A549 (cell line): ENCODE data around the gene SNX14. TPM values are rescaled to one million over a fixed set of nuclear protein-coding genes. Genes with fewer than 3 reads are reported as not detected.
A peak's percentile ranks its signal among the peaks of the same experiment; 100 is the strongest.

Experiments used
- ATAC-seq, 2 experiments: fragments of 200-7000 bp in 1 of 2; fragments of >200 bp in 1 of 2; cut with Nextera tagmentation in 1 of 2; cut with Tn5 transposase in 1 of 2; 3 replicates each; pipeline versions ENCODE4 v1.8.0 to v1.9.1; 2018 to 2020; ENCODE audit warnings: mild to moderate bottlenecking in 1 of 2, moderate library complexity in 1 of 2
- CTCF ChIA-PET: fragments of 300-600 bp; sonication (Branson Sonifier 250); formaldehyde crosslinking; extraction: SDS; loops from one replicate; lab custom pipeline; 2021; ENCODE audit warnings: antibody characterized with exemption, inconsistent platforms; lab: Yijun Ruan, JAX
- POLR2A ChIA-PET: fragments of 350-600 bp; formaldehyde crosslinking; extraction: SDS; loops from one replicate; lab custom pipeline; 2021; ENCODE audit warnings: antibody characterized with exemption, inconsistent platforms; lab: Yijun Ruan, JAX
- DNase-seq, 2 experiments: peaks; one replicate each; pipeline versions ENCODE4 v3.0.0 to v3.0.0-alpha.2; 2011 to 2016; ENCODE audit warnings: low read depth in 1 of 2, low spot score in 1 of 2
- FAIRE-seq: peaks from 2 replicates; lab custom pipeline; 2011; peaks lifted over from hg19 to GRCh38; lab: Jason Lieb, UNC
- H3K27ac ChIP-seq, 2 experiments: fragments of >200 bp; sonication (Bioruptor Twin); formaldehyde crosslinking; 3 replicates each; pipeline ENCODE4 v1.5.1; 2016 to 2017
- H3K4me1 ChIP-seq: fragments of >200 bp; sonication (Bioruptor Twin); formaldehyde crosslinking; 3 replicates; pipeline ENCODE4 v1.6.1; 2016
- H3K4me2 ChIP-seq: fragments of >200 bp; sonication (Bioruptor Twin); formaldehyde crosslinking; 3 replicates; pipeline ENCODE4 v1.6.1; 2016
- H3K4me3 ChIP-seq: fragments of >200 bp; sonication (Bioruptor Twin); formaldehyde crosslinking; 3 replicates; pipeline ENCODE4 v1.5.1; 2016
- H3K9me3 ChIP-seq: fragments of >200 bp; sonication (Bioruptor Twin); formaldehyde crosslinking; 3 replicates; pipeline ENCODE4 v1.6.1; 2016
- BHLHE40 ChIP-seq: IDR thresholded peaks from 2 replicates; pipeline ENCODE4 v1.6.1; 2012; ENCODE audit warnings: low read depth, low read length, inconsistent platforms
- CBX2 ChIP-seq: fragments of 200-600 bp; sonication (generic); IDR thresholded peaks from 2 replicates; pipeline ENCODE4 v1.6.1; 2016; ENCODE audit warnings: low read depth, mild to moderate bottlenecking, borderline replicate concordance
- CBX8 ChIP-seq: fragments of 200-600 bp; sonication (generic); IDR thresholded peaks from 2 replicates; pipeline ENCODE4 v1.6.1; 2016
- EHF ChIP-seq: fragments of 250-450 bp; sonication (Bioruptor Pico); IDR thresholded peaks from 2 replicates; pipeline ENCODE4 v1.5.0; 2020; ENCODE audit warnings: mild to moderate bottlenecking
- FOSL2 ChIP-seq, 2 experiments: fragments of 450-650 bp in 1 of 2; fragments of >200 bp in 1 of 2; sonication (Bioruptor Twin) in 1 of 2; formaldehyde crosslinking; IDR thresholded peaks; 2 replicates each; pipeline versions ENCODE4 v1.5.0 to v1.6.1; 2016 to 2020; ENCODE audit warnings: mild to moderate bottlenecking in 1 of 2, moderate library complexity in 1 of 2
- HES2 ChIP-seq: fragments of >200 bp; sonication (Bioruptor Twin); formaldehyde crosslinking; IDR thresholded peaks from 2 replicates; pipeline ENCODE4 v1.6.1; 2016
- HOXA7 ChIP-seq: fragments of 250-450 bp; sonication (Bioruptor Pico); IDR thresholded peaks from 2 replicates; pipeline ENCODE4 v1.5.0; 2020; ENCODE audit warnings: mild to moderate bottlenecking, moderate library complexity
- HOXB13 ChIP-seq: fragments of 250-450 bp; sonication (Bioruptor Pico); IDR thresholded peaks from 2 replicates; pipeline ENCODE4 v1.5.0; 2020; ENCODE audit warnings: low read depth, mild to moderate bottlenecking, moderate library complexity
- JUN ChIP-seq, 2 experiments: fragments of >200 bp; sonication (Bioruptor Twin); formaldehyde crosslinking; IDR thresholded peaks; 2 replicates in 1 of 2; 3 replicates in 1 of 2; pipeline ENCODE4 v1.6.1; 2016 to 2017
- KDM5A ChIP-seq: fragments of 200-600 bp; sonication (generic); IDR thresholded peaks from 2 replicates; pipeline ENCODE4 v1.6.1; 2016; ENCODE audit warnings: antibody characterized with exemption, mild to moderate bottlenecking
- MAFK ChIP-seq: fragments of 450-650 bp; IDR thresholded peaks from 2 replicates; pipeline ENCODE4 v1.6.1; 2014; ENCODE audit not compliant: partially characterized antibody
- MAZ ChIP-seq: fragments of 150-350 bp; IDR thresholded peaks from 2 replicates; pipeline ENCODE4 v1.6.1; 2014; ENCODE audit warnings: antibody characterized with exemption, low read depth, low read length, borderline replicate concordance
- NR3C1 ChIP-seq: fragments of >200 bp; sonication (Bioruptor Twin); formaldehyde crosslinking; IDR thresholded peaks from 3 replicates; pipeline ENCODE4 v1.6.1; 2017
- REST ChIP-seq: fragments of 200-600 bp; sonication (generic); IDR thresholded peaks from 2 replicates; pipeline ENCODE4 v1.6.1; 2016; ENCODE audit warnings: antibody characterized with exemption, mild to moderate bottlenecking, moderate library complexity
- RFX5 ChIP-seq: fragments of 450-650 bp; IDR thresholded peaks from 2 replicates; pipeline ENCODE4 v1.7.1; 2014; ENCODE audit warnings: antibody characterized with exemption, mild to moderate bottlenecking, moderate library complexity
- ZSCAN20 ChIP-seq: fragments of 250-450 bp; sonication (Bioruptor Pico); IDR thresholded peaks from 2 replicates; pipeline ENCODE4 v1.8.0; 2022; ENCODE audit warnings: mild to moderate bottlenecking, moderate library complexity
- WGBS: methylation state at CpG from one replicate; pipeline ENCODE4 v1.1.6; 2017; ENCODE audit errors: missing lambda C conversion rate; 5-methylcytosine and 5-hydroxymethylcytosine counted together
- polyA plus RNA-seq, 4 experiments: library from polyadenylated mRNA; depleted of rRNA in 3 of 4; stranded (reverse); fragments of >200 nt; fragmentation: RNase III in 1 of 4; extraction: RNeasy Plus Mini Kit Qiagen cat#74134 plus additional on column Dnase treatment in 1 of 4; gene quantifications; 2 replicates in 3 of 4; 3 replicates in 1 of 4; pipeline ENCODE4 v1.2.3, GENCODE V29; 2011 to 2017
- TF ChIP-seq, protein P1 (sequence below): IDR thresholded peaks from 2 replicates; pipeline ENCODE4 v1.6.1; 2012; ENCODE audit warnings: low read depth, borderline replicate concordance
- TF ChIP-seq, protein P2 (sequence below): fragments of >200 bp; sonication (Bioruptor Twin); formaldehyde crosslinking; IDR thresholded peaks from 3 replicates; pipeline ENCODE4 v1.6.1; 2016
- TF ChIP-seq, protein P3 (sequence below): fragments of 150-350 bp; IDR thresholded peaks from 2 replicates; pipeline ENCODE4 v1.6.1; 2014; ENCODE audit warnings: low read depth, mild to moderate bottlenecking, low read length

Gene SNX14
- polyA plus RNA-seq, 2 of the 4 experiments (the other 2 are of a cell fraction) = 47.1 to 113 TPM

DNA sequence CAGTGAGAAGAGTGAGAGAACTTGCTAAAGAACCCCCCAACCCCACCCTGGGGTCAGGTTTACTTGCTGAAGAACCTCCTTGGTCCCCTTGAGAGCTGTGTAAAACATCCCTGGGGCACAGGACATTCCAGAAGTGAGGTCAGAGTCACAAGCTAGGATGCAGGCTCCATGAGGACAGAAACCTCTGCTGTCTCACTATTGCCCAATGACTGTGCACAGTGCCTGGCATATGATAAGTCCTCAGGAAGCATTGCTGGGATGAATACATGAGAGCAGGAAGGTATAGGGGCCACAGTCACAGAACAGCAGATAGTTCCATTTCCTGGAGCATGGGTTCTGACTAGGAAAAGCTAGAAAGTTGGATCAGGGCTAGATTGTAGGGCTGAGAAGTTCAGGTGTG, 125.3 kb downstream of the SNX14 start:
- Histone ChIP-seq H3K27ac (peak overlapping the region in 1 of 2 experiments; percentile 48; a peak in 2 of 6 replicates), H3K4me1 (peaks cover 33% of the 10 kb centered on the region), H3K4me3 (no peak overlapping the region), H3K9me3 (no peaks in the 10 kb centered on the region), H3K4me2 (no peak overlapping the region)
- no peak for TF ChIP-seq MAZ
- no peak for TF ChIP-seq FOSL2 (IDR thresholded peaks at IDR 0.05)
- no peak for TF ChIP-seq FOSL2 (CRISPR knock-in tag; IDR thresholded peaks at IDR 0.05)
- TF ChIP-seq, protein P1, sequence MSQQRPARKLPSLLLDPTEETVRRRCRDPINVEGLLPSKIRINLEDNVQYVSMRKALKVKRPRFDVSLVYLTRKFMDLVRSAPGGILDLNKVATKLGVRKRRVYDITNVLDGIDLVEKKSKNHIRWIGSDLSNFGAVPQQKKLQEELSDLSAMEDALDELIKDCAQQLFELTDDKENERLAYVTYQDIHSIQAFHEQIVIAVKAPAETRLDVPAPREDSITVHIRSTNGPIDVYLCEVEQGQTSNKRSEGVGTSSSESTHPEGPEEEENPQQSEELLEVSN = no peak
- TF ChIP-seq, protein P2, sequence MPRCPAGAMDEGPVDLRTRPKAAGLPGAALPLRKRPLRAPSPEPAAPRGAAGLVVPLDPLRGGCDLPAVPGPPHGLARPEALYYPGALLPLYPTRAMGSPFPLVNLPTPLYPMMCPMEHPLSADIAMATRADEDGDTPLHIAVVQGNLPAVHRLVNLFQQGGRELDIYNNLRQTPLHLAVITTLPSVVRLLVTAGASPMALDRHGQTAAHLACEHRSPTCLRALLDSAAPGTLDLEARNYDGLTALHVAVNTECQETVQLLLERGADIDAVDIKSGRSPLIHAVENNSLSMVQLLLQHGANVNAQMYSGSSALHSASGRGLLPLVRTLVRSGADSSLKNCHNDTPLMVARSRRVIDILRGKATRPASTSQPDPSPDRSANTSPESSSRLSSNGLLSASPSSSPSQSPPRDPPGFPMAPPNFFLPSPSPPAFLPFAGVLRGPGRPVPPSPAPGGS = no peak
- TF ChIP-seq CBX8 = no peak
- TF ChIP-seq KDM5A = no peak
- no peak for TF ChIP-seq EHF
- FAIRE-seq (no peak), ATAC-seq (no peak), DNase-seq (no peak)
- POLR2A ChIA-PET = no interaction called here
- CTCF ChIA-PET = interaction anchor here (1.0 to 4.2 kb wide), 3 partner anchors 15 to 114 kb away, joined by 3 to 26 read pairs (median 11); no protein-coding TSS in a partner anchor

GRCh38 chr6:85465762-85466161, 127.9 kb downstream of the SNX14 start:
- CTCF ChIA-PET = interaction anchor here (0.8 to 2.5 kb wide), 4 partner anchors 12 to 111 kb away, joined by 3 to 6 read pairs (median 3); no protein-coding TSS in a partner anchor
- TF ChIP-seq BHLHE40 (no peak), NR3C1 (no peak), ZSCAN20 (CRISPR knock-in tag) (no peak), MAZ (no peak), HOXA7 (CRISPR knock-in tag) (no peak), MAFK (no peak), REST (no peak), CBX2 (no peak), KDM5A (no peak), HES2 (no peak), HOXB13 (no peak), RFX5 (no peak), JUN (IDR thresholded peaks at IDR 0.05) (no peak)
- TF ChIP-seq, protein P2 = no peak
- TF ChIP-seq, protein P3, sequence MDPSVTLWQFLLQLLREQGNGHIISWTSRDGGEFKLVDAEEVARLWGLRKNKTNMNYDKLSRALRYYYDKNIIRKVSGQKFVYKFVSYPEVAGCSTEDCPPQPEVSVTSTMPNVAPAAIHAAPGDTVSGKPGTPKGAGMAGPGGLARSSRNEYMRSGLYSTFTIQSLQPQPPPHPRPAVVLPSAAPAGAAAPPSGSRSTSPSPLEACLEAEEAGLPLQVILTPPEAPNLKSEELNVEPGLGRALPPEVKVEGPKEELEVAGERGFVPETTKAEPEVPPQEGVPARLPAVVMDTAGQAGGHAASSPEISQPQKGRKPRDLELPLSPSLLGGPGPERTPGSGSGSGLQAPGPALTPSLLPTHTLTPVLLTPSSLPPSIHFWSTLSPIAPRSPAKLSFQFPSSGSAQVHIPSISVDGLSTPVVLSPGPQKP = no peak
- FAIRE-seq (no peak), DNase-seq (no peak), ATAC-seq (no peak)
- 92% methylated on average over 2 of the region's 2 CpGs for WGBS
- H3K4me2 ChIP-seq = no peak overlapping the region
- no peaks in the 10 kb centered on the region for H3K9me3 ChIP-seq
- POLR2A ChIA-PET = no interaction called here
- H3K4me1 ChIP-seq = peaks cover 58% of the 10 kb centered on the region
- H3K4me3 ChIP-seq = no peak overlapping the region
- peak overlapping the region; percentile 58 to 78; a peak in 4 of 6 replicates for H3K27ac ChIP-seq
